Activated T-helper 17 cell treated with anti-CD3 and anti-CD28 coated beads, Interleukin-2, amount 50 U/mL, for 72 hours (primary cell): Measurements from ENCODE around the gene ZFP36L2. TPM values are rescaled to one million over a fixed set of nuclear protein-coding genes. Genes with fewer than 3 reads are reported as not detected.
A peak's percentile ranks its signal among the peaks of the same experiment; 100 is the strongest.

Experiments
- ATAC-seq: fragments of 150-1000 bp; cut with Tn5 transposase; replicated peaks from 2 replicates; pipeline ENCODE4 v1.10.0; 2021; ENCODE audit warnings: mild to moderate bottlenecking, moderate library complexity
- H3K27ac Mint-ChIP-seq: one replicate; pipeline ENCODE4 v1.8.0; 2022; ENCODE audit warnings: mixed read lengths
- H3K27me3 Mint-ChIP-seq: one replicate; pipeline ENCODE4 v1.8.0; 2022; ENCODE audit warnings: mixed read lengths
- H3K36me3 Mint-ChIP-seq: one replicate; pipeline ENCODE4 v1.8.0; 2022; ENCODE audit warnings: low read depth, mild to moderate bottlenecking, mixed read lengths
- H3K4me1 Mint-ChIP-seq: one replicate; pipeline ENCODE4 v1.8.0; 2022; ENCODE audit warnings: mixed read lengths
- H3K4me3 Mint-ChIP-seq: one replicate; pipeline ENCODE4 v1.8.0; 2022; ENCODE audit warnings: mild to moderate bottlenecking, mixed read lengths
- H3K9me3 Mint-ChIP-seq: one replicate; pipeline ENCODE4 v1.8.0; 2022; ENCODE audit warnings: mixed read lengths
- total RNA-seq, 2 donors: library from RNA; stranded (reverse); gene quantifications; one replicate each; pipeline ENCODE4 v1.2.3, GENCODE V29; 2022

The ZFP36L2 gene
- total RNA-seq, 2 donors from 2014 or later, result 57.8 to 185 TPM

DNA sequence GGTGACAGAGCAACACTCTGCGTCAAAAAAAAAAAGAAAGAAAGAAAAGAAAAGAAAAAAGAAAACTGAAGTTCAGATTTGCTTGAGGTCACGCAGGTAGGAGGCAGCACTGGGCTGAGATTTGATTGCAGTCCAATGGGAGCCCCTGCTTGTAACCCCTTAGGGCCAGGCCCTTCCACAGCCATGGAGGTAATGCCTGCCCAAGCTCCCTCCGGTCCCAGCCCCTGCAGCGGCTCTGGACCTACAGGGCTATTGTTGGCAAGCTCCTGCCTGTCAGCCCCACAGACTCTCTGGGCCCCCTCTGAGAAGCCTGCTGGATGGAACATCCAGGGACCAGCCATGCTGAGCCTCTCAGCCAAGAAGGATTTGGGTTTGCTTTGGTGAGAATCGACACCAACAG is 12.2 kb downstream of the ZFP36L2 start:
- H3K9me3 Mint-ChIP-seq, result no peaks in the 10 kb centered on the region
- no peak overlapping the region for H3K27ac Mint-ChIP-seq
- ATAC-seq, result no peak
- H3K4me3 Mint-ChIP-seq, result no peak overlapping the region
- no peaks in the 10 kb centered on the region for H3K27me3 Mint-ChIP-seq
- H3K4me1 Mint-ChIP-seq, result peaks cover 21% of the 10 kb centered on the region
- peaks cover 8% of the 10 kb centered on the region for H3K36me3 Mint-ChIP-seq

DNA sequence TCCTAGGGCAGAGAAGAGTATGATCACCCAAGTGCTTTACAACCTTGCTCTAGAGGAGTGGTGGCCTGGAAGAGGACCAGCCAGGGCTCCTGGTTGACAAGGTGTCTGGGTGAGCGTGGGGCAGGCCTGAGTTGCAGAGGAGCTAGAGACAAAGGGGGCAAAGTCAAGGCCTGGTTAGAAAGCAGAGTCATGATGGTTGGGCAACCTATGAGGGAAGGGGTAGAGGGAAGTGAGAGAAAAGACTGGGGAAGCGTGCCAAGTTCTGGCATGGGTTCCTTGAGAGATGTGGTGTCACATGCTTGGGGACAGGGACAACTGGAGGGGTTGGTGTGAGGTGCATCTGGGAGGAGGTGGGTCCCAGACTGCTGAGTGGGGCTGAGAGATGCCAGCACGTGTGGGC is 13.5 kb downstream of the ZFP36L2 start:
- no peak overlapping the region for H3K4me3 Mint-ChIP-seq
- ATAC-seq, result no peak
- no peaks in the 10 kb centered on the region for H3K27me3 Mint-ChIP-seq
- H3K36me3 Mint-ChIP-seq, result no peaks in the 10 kb centered on the region
- no peaks in the 10 kb centered on the region for H3K9me3 Mint-ChIP-seq
- peak overlapping the region; percentile 13 for H3K27ac Mint-ChIP-seq
- H3K4me1 Mint-ChIP-seq, result peaks cover 13% of the 10 kb centered on the region

DNA sequence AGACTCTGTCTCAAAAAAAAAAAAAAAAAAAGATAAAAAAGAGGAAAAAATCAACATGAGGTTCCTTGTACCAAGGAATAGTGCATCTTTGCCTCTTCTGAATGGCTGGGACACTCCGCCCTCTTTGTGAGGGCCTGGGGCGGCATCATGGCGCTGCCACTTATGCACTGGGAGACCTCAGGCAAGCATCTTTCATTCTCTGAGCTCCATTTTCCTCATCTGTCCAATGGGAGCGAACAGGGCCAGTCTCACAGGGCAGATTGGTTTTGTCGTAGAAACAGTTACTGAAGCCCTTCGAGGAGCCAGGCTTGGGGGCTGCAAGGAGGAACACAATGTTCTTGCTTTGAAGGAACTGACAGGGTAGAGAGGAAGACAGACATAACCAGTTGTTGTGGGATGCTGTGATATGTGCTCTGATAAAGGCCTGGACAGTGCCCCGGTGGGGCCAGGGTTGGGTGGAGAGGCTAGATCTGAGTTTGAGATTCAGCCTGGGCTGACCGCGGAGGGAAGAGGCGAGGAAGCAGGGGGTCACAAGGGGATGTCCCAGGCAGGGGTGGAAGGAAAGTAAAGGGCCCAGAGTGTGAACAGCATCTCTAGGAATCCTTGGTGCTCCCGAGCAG is 14.1 kb downstream of the ZFP36L2 start:
- no peak for ATAC-seq
- Mint-ChIP-seq H3K9me3 (no peaks in the 10 kb centered on the region), H3K36me3 (no peaks in the 10 kb centered on the region), H3K27ac (peak overlapping the region; percentile 13), H3K4me1 (peaks cover 9% of the 10 kb centered on the region), H3K4me3 (no peak overlapping the region), H3K27me3 (no peaks in the 10 kb centered on the region)

DNA sequence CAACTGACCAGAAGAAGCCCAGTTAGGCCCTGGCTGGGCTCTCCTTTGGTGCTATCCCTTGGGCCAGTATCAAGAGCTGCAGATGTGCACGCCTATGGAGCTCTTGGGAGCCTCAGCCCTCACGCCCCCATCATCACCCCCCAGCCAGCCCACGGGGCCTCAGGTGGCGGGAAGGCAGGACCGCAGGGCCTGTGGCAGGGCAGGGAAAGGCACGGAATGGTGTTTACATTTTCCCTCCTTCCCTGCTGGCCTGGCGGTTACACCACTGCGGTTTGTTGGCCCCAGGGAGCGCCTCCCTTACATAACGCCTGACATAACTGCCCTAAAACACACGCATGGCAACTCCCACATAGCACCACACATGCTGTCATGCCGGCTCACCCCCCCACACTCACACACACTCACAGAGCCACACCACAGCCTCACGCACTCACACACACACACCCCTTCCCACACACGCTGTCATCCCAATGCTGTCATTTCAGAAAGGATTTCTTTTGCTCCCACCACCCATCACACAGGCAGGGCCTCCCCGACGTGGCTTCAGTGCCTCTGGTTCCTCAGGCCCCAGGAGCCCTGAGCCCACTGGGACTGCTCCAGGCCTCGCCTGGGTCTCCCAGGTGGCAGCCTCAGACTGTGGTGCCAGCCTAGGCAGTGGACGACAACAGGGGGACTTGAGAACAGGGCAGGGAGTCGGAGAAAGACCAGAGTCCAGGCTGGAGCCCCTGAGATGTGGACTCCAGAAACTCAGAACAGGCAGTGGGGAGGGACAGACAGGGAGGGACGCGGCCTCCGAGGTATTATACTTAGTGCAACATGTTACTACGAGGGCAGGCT is 15.7 kb downstream of the ZFP36L2 start:
- Mint-ChIP-seq H3K4me1 (peaks cover 9% of the 10 kb centered on the region), H3K27me3 (no peaks in the 10 kb centered on the region), H3K36me3 (no peaks in the 10 kb centered on the region), H3K4me3 (no peak overlapping the region), H3K9me3 (no peaks in the 10 kb centered on the region), H3K27ac (peak overlapping the region; percentile 42)
- peak; percentile 35 for ATAC-seq

DNA sequence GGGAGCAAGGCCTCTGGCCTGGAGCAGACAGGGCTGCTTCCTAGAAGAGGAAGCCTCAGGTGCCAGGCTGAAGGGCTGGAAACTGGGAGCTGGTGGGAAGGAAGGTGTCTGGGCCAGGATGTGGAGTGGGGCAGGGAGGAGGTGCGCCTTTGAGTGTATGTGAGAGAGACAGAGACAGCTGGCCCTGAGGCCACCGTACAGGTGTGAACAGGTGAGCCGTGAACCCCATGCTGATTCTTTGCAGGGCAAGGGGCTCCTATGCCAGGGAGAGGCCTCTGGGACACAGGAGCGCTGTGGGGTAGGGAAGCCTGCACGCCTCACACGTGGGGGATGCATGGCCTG is 16.3 kb downstream of the ZFP36L2 start:
- Mint-ChIP-seq H3K9me3 (no peaks in the 10 kb centered on the region), H3K4me3 (no peak overlapping the region), H3K27ac (peak overlapping the region; percentile 42), H3K36me3 (no peaks in the 10 kb centered on the region), H3K27me3 (no peaks in the 10 kb centered on the region), H3K4me1 (peaks cover 9% of the 10 kb centered on the region)
- ATAC-seq, result no peak

DNA sequence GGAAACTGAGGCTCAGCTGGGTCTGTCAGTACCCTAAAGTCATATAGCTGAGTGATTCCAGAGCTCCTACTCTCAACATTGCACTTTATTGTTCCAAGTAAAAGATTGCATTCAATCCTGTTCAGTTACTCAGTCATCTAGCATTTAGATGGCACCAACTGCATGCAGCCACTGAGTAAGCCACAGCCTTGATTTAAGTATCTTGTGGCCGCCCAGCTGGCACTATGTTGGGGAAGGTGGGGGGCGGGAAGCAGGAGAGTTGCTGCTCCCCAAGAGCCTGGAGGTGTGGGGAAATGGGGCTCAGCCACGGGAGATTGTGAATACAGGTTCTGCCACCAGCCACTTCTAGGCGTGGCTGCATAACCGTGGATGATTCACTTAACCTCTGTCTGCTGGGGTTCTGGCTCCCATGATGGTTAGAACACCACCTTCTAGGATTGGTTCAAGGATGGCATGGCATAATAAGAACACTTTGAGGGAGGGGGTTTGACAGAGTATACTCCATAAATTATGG is 17.1 kb downstream of the ZFP36L2 start:
- no peak for ATAC-seq
- Mint-ChIP-seq H3K36me3 (no peaks in the 10 kb centered on the region), H3K4me1 (peaks cover 9% of the 10 kb centered on the region), H3K4me3 (no peak overlapping the region), H3K9me3 (no peaks in the 10 kb centered on the region), H3K27me3 (no peaks in the 10 kb centered on the region), H3K27ac (no peak overlapping the region)

DNA sequence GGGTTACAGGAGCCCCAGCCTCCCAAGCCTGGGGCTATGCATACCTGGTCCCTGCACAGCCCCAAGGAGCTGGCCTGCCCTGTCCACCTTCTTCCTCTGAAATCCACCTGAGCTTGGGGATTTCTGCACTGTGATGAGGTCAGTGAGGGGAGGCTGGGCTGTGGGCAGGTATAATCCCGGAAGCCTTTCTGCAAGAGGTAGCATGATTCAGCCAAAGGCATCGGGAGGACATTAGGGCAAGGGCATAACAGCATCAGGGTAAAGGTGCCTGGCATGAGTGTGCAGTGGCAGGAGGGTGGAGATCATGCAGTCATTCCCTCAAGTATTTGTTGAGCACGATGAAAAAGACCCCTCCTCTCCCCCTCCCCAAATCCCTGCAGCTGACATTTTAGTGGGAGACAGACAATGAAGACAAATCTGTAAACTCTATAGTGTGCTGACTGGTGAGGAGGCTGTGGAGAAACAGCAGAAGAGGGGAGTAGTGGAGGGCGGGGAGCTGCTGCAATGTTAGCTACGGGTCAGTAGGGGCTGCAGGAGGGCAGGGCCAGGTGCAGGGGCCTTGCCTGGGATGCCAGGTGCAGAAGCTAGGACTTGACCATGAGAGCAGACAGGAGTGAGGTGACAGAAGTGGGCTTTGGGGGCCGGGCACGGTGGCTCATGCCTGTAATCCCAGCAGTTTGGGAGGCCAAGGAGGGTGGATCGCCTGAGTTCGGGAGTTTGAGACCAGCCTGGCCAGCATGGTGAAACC is 18.7 kb downstream of the ZFP36L2 start:
- peak; percentile 56 for ATAC-seq
- Mint-ChIP-seq H3K4me1 (peaks cover 5% of the 10 kb centered on the region), H3K9me3 (no peaks in the 10 kb centered on the region), H3K27ac (peak overlapping the region; percentile 29), H3K27me3 (no peaks in the 10 kb centered on the region), H3K36me3 (no peaks in the 10 kb centered on the region), H3K4me3 (no peak overlapping the region)

DNA sequence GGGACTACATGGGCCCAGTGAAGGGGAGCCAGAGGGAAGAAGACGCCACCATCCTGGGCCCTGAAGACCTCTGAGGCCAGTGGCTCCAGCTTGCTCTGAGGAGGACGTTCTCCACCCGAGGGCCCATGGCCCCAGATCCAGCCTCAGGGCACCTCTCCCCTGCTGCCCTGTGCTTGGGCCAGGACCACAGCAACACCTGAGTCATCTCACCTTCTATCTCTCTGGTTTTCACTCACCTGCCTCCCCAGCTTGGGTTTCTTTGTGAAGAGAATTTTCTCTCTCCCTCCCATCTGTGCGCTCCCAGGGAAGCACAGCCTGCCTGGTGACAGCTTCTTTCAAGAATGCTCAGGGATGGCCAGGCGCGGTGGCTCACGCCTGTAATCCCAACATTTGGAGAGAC is 19.8 kb downstream of the ZFP36L2 start:
- no peak overlapping the region for H3K27ac Mint-ChIP-seq
- H3K4me3 Mint-ChIP-seq, result no peak overlapping the region
- no peaks in the 10 kb centered on the region for H3K27me3 Mint-ChIP-seq
- no peaks in the 10 kb centered on the region for H3K36me3 Mint-ChIP-seq
- no peak for ATAC-seq
- no peaks in the 10 kb centered on the region for H3K9me3 Mint-ChIP-seq
- peaks cover 7% of the 10 kb centered on the region for H3K4me1 Mint-ChIP-seq

DNA sequence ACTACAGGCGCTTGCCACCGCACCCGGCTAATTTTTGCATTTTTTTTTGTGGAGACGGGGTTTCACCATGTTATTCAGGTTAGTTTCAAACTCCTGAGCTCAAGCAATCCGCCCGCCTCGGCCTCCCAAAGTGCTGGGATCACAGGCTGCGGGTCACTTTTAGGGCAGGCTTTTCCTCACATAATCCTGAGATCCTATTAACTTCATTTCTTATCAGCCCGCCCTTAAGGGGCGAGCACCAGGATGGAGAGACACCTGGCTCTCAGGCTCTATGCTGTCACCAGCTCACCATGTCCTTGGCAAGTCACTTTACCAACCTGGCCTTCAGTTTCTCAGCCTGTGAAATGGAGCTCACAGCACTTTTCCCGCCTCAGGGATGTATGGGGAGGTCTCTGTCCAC is 23.0 kb downstream of the ZFP36L2 start:
- H3K27ac Mint-ChIP-seq, result no peak overlapping the region
- H3K4me1 Mint-ChIP-seq, result peaks cover 7% of the 10 kb centered on the region
- H3K36me3 Mint-ChIP-seq, result no peaks in the 10 kb centered on the region
- no peaks in the 10 kb centered on the region for H3K27me3 Mint-ChIP-seq
- no peaks in the 10 kb centered on the region for H3K9me3 Mint-ChIP-seq
- H3K4me3 Mint-ChIP-seq, result no peak overlapping the region
- ATAC-seq, result no peak

DNA sequence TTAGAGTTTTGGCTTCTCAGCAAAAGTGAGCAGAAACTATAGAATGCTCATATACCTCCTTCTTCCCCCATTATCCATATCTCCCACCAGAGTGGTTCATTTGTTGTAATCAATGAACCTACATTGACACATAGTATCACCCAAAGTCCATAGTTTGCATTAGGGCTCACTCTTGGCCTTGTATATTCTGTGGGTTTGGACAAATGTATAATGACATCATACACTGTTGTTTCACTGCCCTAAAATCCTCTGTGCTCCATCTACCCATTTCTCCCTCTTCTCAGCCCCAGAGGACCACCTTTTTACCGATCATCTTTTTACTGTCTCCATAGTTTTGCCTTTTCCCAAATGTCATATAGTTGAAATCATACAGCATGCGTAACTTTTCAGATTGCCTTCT is 24.1 kb downstream of the ZFP36L2 start:
- Mint-ChIP-seq H3K9me3 (no peaks in the 10 kb centered on the region), H3K27me3 (no peaks in the 10 kb centered on the region), H3K4me1 (peaks cover 10% of the 10 kb centered on the region), H3K36me3 (no peaks in the 10 kb centered on the region), H3K27ac (no peak overlapping the region), H3K4me3 (no peak overlapping the region)
- no peak for ATAC-seq

DNA sequence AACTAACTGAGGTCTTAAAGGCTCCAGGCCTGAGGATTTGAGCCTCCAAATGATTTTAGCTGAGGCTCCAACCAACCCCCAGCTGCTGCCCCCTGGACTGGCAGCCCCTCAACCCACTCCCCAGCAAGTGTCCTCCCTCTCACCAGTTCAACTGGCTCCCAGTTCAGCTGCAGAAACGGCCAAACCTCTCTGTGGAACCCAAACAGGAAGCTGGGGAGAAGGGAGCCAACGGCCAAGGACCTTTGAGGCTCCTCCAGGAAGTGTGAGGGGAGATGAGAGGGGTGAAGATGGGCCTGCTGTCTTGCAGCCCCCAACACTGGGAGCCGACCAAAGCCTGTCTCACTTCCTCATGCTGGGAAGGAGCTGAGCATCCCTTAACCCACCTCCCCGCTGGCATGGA is 24.9 kb downstream of the ZFP36L2 start:
- Mint-ChIP-seq H3K9me3 (no peaks in the 10 kb centered on the region), H3K27ac (no peak overlapping the region), H3K36me3 (no peaks in the 10 kb centered on the region), H3K27me3 (no peaks in the 10 kb centered on the region), H3K4me1 (peaks cover 16% of the 10 kb centered on the region), H3K4me3 (no peak overlapping the region)
- no peak for ATAC-seq

DNA sequence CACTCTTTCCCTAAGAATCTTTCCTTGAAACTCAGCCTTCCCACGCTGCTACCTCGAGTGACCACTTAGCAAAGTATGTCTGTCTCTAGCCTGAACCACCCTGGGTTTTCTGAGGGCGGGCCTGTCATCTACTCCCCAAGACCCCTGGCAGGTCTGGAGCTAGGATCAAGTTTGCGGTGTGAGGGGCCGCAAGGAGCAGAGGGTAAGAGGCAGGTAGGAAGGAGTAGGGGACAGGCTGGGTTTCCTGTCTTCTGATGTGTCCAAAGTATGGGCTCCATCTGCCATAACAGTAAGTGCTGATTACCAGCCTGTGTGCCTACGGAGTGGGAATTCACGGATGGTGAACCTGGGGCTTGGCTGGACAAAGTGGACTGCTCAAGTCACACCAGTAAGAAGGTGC is 25.4 kb downstream of the ZFP36L2 start:
- Mint-ChIP-seq H3K27me3 (no peaks in the 10 kb centered on the region), H3K36me3 (no peaks in the 10 kb centered on the region), H3K4me3 (no peak overlapping the region), H3K9me3 (no peaks in the 10 kb centered on the region), H3K27ac (peak overlapping the region; percentile 43), H3K4me1 (peaks cover 18% of the 10 kb centered on the region)
- no peak for ATAC-seq

DNA sequence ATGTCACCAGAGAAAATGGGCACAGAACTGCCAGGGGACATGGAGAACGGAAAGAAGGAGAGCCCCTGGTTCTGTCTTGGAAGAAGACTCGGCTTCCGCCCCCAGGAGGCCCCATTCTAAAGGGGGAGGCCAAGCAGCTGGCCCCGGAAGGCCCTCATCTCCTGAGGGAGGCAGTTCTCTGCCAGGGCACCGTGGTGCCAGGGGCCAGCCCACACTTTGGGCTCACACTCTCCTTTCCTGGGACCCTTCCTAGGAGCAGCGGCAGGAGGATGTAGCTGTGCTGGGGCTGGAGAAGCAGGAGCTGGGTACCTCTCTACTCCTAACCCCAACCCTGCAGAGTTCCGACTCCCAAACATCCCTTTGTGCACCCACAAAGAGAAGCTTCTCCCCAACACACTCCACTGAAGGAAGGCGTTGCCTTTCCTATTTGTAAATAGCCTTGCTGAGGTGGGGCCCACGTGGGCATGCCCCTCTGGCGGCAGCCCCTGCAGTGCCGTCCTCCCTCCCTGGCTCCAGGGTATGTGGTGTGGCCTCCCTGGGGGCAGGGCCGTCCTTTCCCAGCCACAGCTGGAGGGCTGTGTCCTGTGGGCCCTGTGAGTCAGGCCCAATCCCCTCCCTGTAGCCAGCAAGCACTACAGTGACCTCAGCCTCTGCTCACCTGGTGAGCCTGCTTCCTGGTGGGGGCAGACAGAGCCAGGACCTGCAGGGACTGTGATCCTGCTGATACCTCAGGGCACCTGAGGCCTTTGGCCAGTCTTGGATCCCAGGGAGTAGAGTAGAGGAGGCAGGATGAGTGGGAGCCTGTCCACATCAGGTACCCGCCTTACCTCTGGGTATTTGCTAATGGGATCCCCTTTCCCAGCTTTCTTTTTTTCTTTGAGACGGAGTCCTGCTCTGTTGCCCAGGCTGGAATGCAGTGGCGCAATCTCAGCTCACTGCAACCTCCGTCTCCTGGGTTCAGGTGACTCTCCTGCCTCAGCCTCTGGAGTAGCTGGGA is 26.6 kb downstream of the ZFP36L2 start:
- peaks cover 2% of the 10 kb centered on the region for H3K36me3 Mint-ChIP-seq
- peaks cover 20% of the 10 kb centered on the region for H3K4me1 Mint-ChIP-seq
- H3K4me3 Mint-ChIP-seq, result no peak overlapping the region
- H3K9me3 Mint-ChIP-seq, result no peaks in the 10 kb centered on the region
- peak overlapping the region; percentile 65 for H3K27ac Mint-ChIP-seq
- ATAC-seq, result no peak
- H3K27me3 Mint-ChIP-seq, result no peaks in the 10 kb centered on the region

DNA sequence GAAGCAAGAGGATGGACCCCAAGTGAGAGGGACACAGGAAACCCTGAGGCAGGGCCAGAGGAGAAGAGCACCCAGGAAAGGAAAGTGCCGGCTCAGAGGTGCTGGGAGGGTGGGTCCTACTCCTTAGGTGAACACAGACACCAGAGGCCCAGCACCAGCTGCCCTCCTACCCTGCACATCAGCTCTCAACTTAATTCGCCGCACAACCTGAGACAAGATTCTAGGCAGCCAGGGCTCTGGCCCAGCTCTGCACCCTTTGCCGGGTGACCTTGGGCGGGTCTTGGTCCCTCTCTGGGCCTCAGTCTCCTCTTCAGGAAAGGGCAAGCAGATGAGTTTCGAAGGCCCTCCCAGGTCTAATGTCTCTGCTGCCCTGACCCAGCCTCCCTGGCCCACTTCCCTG is 28.1 kb downstream of the ZFP36L2 start:
- no peaks in the 10 kb centered on the region for H3K27me3 Mint-ChIP-seq
- peak overlapping the region; percentile 65 for H3K27ac Mint-ChIP-seq
- H3K4me3 Mint-ChIP-seq, result no peak overlapping the region
- ATAC-seq, result no peak
- H3K4me1 Mint-ChIP-seq, result peaks cover 34% of the 10 kb centered on the region
- H3K9me3 Mint-ChIP-seq, result no peaks in the 10 kb centered on the region
- H3K36me3 Mint-ChIP-seq, result peaks cover 5% of the 10 kb centered on the region
